ENCODE measurements around the gene CDH12.

The CDH12 gene

DNA sequence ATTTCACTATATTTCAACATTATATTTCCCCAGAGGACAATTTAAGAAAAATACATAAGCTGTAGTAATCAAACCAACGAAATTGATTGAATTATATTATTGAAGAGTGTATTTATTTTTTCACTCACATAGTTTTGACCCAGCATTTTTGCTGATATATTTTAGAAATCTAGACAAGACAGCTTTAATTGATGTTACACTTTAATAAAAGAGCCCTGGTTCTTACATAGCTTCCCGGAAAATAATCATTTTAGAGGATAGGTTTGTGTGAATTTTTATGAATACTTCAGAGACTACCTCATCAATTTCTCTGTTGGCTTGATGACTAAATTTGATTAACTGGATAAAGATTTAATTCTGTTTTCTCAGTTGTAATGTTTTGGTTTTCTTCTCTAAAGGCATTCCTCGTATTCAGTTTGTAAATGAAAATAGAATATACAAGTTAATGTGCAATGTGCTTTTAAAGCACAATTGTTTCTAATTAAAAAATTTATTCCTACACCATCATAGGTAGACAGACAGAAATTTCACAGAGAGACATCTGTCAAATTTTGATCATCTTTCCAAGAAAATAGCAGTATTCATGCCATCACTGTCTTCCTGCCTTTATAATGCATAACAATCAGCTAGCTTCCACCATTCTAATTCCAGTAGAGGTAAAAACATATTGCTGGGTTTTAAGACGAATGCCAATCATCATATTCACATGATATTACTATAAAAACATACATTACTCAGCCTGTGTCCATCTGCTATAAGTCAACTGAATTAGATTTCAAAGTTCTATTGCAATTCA is 441.4 kb downstream of the CDH12 start:
- TF ChIP-seq, protein P1, sequence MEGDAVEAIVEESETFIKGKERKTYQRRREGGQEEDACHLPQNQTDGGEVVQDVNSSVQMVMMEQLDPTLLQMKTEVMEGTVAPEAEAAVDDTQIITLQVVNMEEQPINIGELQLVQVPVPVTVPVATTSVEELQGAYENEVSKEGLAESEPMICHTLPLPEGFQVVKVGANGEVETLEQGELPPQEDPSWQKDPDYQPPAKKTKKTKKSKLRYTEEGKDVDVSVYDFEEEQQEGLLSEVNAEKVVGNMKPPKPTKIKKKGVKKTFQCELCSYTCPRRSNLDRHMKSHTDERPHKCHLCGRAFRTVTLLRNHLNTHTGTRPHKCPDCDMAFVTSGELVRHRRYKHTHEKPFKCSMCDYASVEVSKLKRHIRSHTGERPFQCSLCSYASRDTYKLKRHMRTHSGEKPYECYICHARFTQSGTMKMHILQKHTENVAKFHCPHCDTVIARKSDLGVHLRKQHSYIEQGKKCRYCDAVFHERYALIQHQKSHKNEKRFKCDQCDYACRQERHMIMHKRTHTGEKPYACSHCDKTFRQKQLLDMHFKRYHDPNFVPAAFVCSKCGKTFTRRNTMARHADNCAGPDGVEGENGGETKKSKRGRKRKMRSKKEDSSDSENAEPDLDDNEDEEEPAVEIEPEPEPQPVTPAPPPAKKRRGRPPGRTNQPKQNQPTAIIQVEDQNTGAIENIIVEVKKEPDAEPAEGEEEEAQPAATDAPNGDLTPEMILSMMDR (conservative IDR thresholded peaks at IDR 0.05; ENCODE audit: low read depth, low read length) = no peak
- Histone ChIP-seq H4K20me1 (ENCODE audit: insufficient read depth) (no peaks in the 10 kb centered on the region), H3K4me2 (no peak overlapping the region), H3K9ac (no peak overlapping the region), H2AFZ (ENCODE audit: low read depth) (no peak overlapping the region), H3K27me3 (ENCODE audit: insufficient read depth, low read depth) (no peaks in the 10 kb centered on the region), H3K4me1 (ENCODE audit: low read depth, poor library complexity, severe bottlenecking) (no peaks in the 10 kb centered on the region), H3K27ac (no peak overlapping the region), H3K36me3 (ENCODE audit: insufficient read depth) (no peaks in the 10 kb centered on the region; the same call in 1 of the 2 replicates), H3K4me3 (IDR thresholded peaks at IDR 0.05; ENCODE audit: insufficient read depth, low read depth, low read length) (no peak overlapping the region), H3K79me2 (ENCODE audit: insufficient read depth, low read depth) (no peaks in the 10 kb centered on the region)

DNA sequence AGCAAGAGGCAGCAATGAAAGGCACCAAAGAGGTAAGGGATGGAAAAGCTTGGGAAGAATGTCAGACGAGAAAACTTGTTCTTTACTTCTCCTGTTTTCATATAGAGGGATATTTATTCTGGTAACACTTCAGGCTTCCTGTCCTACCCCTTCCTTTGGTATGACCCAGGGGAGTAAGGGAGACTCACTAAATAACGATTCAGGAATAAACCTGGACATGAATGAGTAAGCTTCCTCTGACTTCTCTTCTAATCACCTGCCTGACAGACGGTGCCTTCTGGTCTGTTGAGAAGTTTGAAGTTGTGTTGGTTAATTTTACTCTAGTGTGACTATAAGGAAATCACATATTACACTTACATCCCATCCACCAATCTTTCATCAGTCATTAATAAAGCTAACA is 461.2 kb downstream of the CDH12 start:
- Histone ChIP-seq H4K20me1 (ENCODE audit: insufficient read depth) (no peaks in the 10 kb centered on the region), H3K4me2 (no peak overlapping the region), H3K4me1 (ENCODE audit: low read depth, poor library complexity, severe bottlenecking) (no peaks in the 10 kb centered on the region), H3K36me3 (ENCODE audit: insufficient read depth) (no peaks in the 10 kb centered on the region), H3K4me3 (IDR thresholded peaks at IDR 0.05; ENCODE audit: insufficient read depth, low read depth, low read length) (no peak overlapping the region), H3K27me3 (ENCODE audit: insufficient read depth, low read depth) (no peaks in the 10 kb centered on the region), H3K79me2 (ENCODE audit: insufficient read depth, low read depth) (no peaks in the 10 kb centered on the region), H2AFZ (ENCODE audit: low read depth) (no peak overlapping the region), H3K9ac (no peak overlapping the region), H3K27ac (no peak overlapping the region)
- TF ChIP-seq, protein P1 (conservative IDR thresholded peaks at IDR 0.05; ENCODE audit: low read depth, low read length) = no peak

DNA sequence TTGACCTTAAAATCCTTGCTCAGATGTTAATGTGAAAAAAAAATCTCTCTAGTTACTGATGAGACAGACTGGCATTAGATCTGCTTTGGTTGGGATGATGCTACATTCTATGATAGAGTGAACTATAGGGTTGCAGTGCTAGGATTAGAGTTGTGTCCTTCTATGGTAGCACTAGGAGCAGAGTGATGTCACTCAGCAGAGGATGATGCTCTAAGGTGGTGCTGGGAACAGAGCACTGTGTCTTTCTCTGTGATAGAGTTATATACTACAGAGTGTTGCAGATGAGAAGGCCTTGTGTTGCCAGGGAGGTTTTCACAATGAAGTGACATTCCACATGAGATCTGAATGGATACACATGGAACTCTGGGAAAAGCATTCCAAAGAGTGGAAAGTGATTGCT is 462.3 kb downstream of the CDH12 start:
- no peak overlapping the region for H3K4me3 ChIP-seq (IDR thresholded peaks at IDR 0.05; ENCODE audit: insufficient read depth, low read depth, low read length)
- H3K27ac ChIP-seq = no peak overlapping the region
- H2AFZ ChIP-seq (ENCODE audit: low read depth) = no peak overlapping the region
- H3K36me3 ChIP-seq (ENCODE audit: insufficient read depth) = no peaks in the 10 kb centered on the region
- no peaks in the 10 kb centered on the region for H3K4me1 ChIP-seq (ENCODE audit: low read depth, poor library complexity, severe bottlenecking)
- no peak overlapping the region for H3K4me2 ChIP-seq
- H4K20me1 ChIP-seq (ENCODE audit: insufficient read depth) = no peaks in the 10 kb centered on the region
- TF ChIP-seq, protein P1 (conservative IDR thresholded peaks at IDR 0.05; ENCODE audit: low read depth, low read length) = no peak
- H3K79me2 ChIP-seq (ENCODE audit: insufficient read depth, low read depth) = no peaks in the 10 kb centered on the region
- H3K9ac ChIP-seq = no peak overlapping the region
- no peaks in the 10 kb centered on the region for H3K27me3 ChIP-seq (ENCODE audit: insufficient read depth, low read depth)

DNA sequence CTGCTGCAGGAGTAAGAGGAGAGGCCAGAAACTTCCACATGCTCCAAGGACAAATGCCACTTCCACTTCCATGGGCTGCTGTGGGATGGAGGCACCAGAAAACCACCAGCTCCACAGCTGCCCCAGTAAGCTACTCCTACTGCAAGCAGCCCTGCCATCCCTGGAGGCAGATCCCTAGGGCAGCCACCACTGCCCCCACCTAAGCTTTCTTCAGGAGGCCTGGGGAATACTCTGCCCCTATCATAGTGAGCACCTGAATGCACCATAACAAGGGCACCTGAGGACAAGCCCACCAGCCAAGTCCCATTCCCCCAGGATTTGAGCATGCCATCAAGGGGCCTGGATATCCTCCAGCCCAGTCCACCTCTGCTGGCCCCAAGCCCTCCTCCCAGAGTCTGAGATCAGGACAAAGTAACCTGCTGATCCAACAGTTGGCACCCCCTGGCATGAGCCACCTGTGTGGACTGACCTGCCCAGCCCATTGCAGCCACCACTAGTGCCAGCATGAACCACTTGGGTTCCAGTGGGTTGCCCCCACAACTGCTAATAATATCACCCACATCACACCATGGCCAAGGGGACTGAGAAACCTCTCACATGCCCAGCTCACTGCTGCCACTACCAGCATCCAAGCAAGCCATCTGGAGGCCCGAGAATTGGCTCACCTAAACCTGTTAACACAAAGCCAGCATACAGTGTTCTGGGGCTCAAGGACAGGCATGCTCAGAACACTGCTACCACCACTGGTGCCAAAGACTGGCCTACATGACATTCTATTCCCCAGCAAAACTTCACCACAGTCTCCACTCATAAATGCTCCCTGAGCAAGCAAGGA is 480.1 kb downstream of the CDH12 start:
- Histone ChIP-seq H3K36me3 (ENCODE audit: insufficient read depth) (no peaks in the 10 kb centered on the region), H3K27me3 (ENCODE audit: insufficient read depth, low read depth) (no peaks in the 10 kb centered on the region), H3K4me1 (ENCODE audit: low read depth, poor library complexity, severe bottlenecking) (no peaks in the 10 kb centered on the region), H3K4me3 (IDR thresholded peaks at IDR 0.05; ENCODE audit: insufficient read depth, low read depth, low read length) (no peak overlapping the region), H3K9ac (no peak overlapping the region), H3K27ac (no peak overlapping the region), H2AFZ (ENCODE audit: low read depth) (no peak overlapping the region), H3K79me2 (ENCODE audit: insufficient read depth, low read depth) (no peaks in the 10 kb centered on the region), H4K20me1 (ENCODE audit: insufficient read depth) (no peaks in the 10 kb centered on the region), H3K4me2 (no peak overlapping the region)
- TF ChIP-seq, protein P1 (conservative IDR thresholded peaks at IDR 0.05; ENCODE audit: low read depth, low read length) = no peak

Data from KMS-11 (cell line).